ENCODE data around the gene ZNF714.

DNA sequence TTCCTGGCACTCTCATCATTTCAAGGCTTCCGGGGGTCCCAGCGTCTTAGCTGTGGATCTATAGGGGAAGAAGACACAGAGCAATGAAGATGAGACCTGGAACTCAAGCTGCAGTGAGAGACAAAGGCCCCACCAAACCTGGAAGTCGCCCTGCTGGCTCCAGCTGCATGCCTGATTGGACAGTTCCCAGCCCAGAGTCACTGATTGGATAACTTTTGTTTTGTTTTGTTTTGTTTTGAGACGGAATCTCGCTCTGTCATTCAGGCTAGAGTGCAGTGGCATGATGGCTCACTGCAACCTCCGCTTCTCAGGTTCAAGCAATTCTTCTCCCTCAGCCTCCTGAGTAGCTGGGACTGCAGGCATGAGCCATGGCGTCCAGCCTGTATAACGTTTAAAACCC is 53.4 kb downstream of the ZNF714 start:
- TF ChIP-seq POLR2AphosphoS5 (IDR thresholded peaks at IDR 0.05; ENCODE audit: borderline replicate concordance, low read depth, low read length) (no peak), EZH2 (IDR thresholded peaks at IDR 0.05) (no peak), FOXP2 (optimal IDR thresholded peaks at IDR 0.05; ENCODE audit: control extremely low read depth, extremely low read length, insufficient read depth) (no peak)

Measured in SK-N-MC (cell line).